Kidney (tissue), 14 donors: ENCODE data around the gene TNIP2. TPM values are rescaled to one million over a fixed set of nuclear protein-coding genes. Genes with fewer than 3 reads are reported as not detected.
A peak's percentile ranks its signal among the peaks of the same experiment; 100 is the strongest.

Source experiments
- DNase-seq, 5 donors: peaks; one replicate each; pipeline ENCODE4 v3.0.0-alpha.2; 2013 to 2020
- FAIRE-seq: peaks from 2 replicates; lab custom pipeline; 2012; peaks lifted over from hg19 to GRCh38; lab: Jason Lieb, UNC
- H3K27ac ChIP-seq, 2 donors: one replicate each; pipeline ENCODE4 v1.7.0; 2013; ENCODE audit warnings: low read depth in 2 of 2, low read length in 2 of 2, inconsistent platforms in 1 of 2
- H3K27me3 ChIP-seq: one replicate; pipeline ENCODE4 v1.7.1; 2013; ENCODE audit warnings: low read length, inconsistent platforms; ENCODE audit not compliant: control insufficient read depth, insufficient read depth
- H3K36me3 ChIP-seq, 3 donors: one replicate each; pipeline versions ENCODE4 v1.7.0 to v1.7.1; 2013; ENCODE audit warnings: low read length in 3 of 3, control low read depth in 1 of 3, inconsistent platforms in 1 of 3; ENCODE audit not compliant: insufficient read depth in 3 of 3, control insufficient read depth in 2 of 3
- H3K4me1 ChIP-seq, 3 donors: one replicate each; pipeline versions ENCODE4 v1.7.0 to v1.7.1; 2013; ENCODE audit warnings: low read length in 3 of 3, inconsistent platforms in 1 of 3, low read depth in 1 of 3; ENCODE audit not compliant: control insufficient read depth in 2 of 3, insufficient read depth in 2 of 3
- H3K4me3 ChIP-seq, 3 donors: one replicate each; pipeline versions ENCODE4 v1.7.0 to v1.8.1; 2013; ENCODE audit warnings: low read length in 3 of 3, control low read depth in 1 of 3, inconsistent platforms in 1 of 3
- H3K9ac ChIP-seq, 3 donors: one replicate each; pipeline versions ENCODE4 v1.7.0 to v1.7.1; 2013; ENCODE audit warnings: low read length in 3 of 3, control low read depth in 1 of 3, inconsistent platforms in 1 of 3
- H3K9me3 ChIP-seq, 3 donors: one replicate each; pipeline versions ENCODE4 v1.7.0 to v1.7.1; 2013; ENCODE audit warnings: low read length in 3 of 3, control low read depth in 1 of 3, inconsistent platforms in 1 of 3; ENCODE audit not compliant: control insufficient read depth in 2 of 3, insufficient read depth in 1 of 3
- CTCF ChIP-seq: IDR thresholded peaks from 3 replicates; pipeline ENCODE4 v1.5.1; 2012; ENCODE audit warnings: mild to moderate bottlenecking, moderate library complexity, borderline replicate concordance; ENCODE audit not compliant: insufficient read depth; ENCODE audit errors: extremely low read depth
- intact Hi-C: fragments of 100-400 bp; cut with DNase I; formaldehyde crosslinking; loops from one replicate; pipeline ENCODE4 v1.11.1; 2022
- polyA plus RNA-seq: library from polyadenylated mRNA; stranded (reverse); fragments of 350-450 nt; fragmentation: Illumina TruSeq; extraction: RNeasy Lipid Tissue Mini Kit (QIAGEN cat#74804); gene quantifications from one replicate; pipeline ENCODE4 v1.2.3, GENCODE V29; 2014; ENCODE audit warnings: low read depth, low replicate concordance; ENCODE audit not compliant: insufficient read depth
- total RNA-seq: library from RNA; stranded (reverse); fragmentation: NEBNext Ultra II Directional; extraction: Animal tissue kit (Norgen Biotek cat#: 25700); gene quantifications from one replicate; pipeline ENCODE4 v1.2.1, GENCODE V29; 2021
- donor health status: control.
- donor health status: control.
- donor health status: control.
- donor health status: control.
- donor health status: control.
- donor health status: DM: yes; HTN: yes; CAD: no.
- donor health status: Normal renal cell carcinoma (clear cell type).

TNIP2 gene
- total and polyA plus RNA-seq, 2 donors from 2014 or later = 43.1 to 44.4 TPM

- H3K27me3 ChIP-seq = no peaks in the 10 kb centered on the region
- H3K27ac ChIP-seq = no peak overlapping the region
- no peak overlapping the region for H3K9ac ChIP-seq
- no peaks in the 10 kb centered on the region for H3K4me1 ChIP-seq
- no peak overlapping the region for H3K4me3 ChIP-seq
- H3K36me3 ChIP-seq = no peaks in the 10 kb centered on the region
- no peak for DNase-seq
- no peaks in the 10 kb centered on the region for H3K9me3 ChIP-seq
- intact Hi-C loops = no loop called here
- FAIRE-seq = no peak
- TF ChIP-seq CTCF = no peak
Measured at GRCh38 chr4:2771264-2771663, 15.1 kb upstream of the TNIP2 start.

GRCh38 chr4:2768921-2769336 is 12.8 kb upstream of the TNIP2 start:
- Histone ChIP-seq H3K9ac (no peak overlapping the region), H3K4me3 (no peak overlapping the region), H3K36me3 (no peaks in the 10 kb centered on the region), H3K27me3 (no peaks in the 10 kb centered on the region), H3K9me3 (no peaks in the 10 kb centered on the region), H3K4me1 (no peaks in the 10 kb centered on the region), H3K27ac (no peak overlapping the region)
- intact Hi-C loops = loop anchor here (10.0 kb wide), 1 partner anchor 156 kb away; no protein-coding TSS in a partner anchor
- TF ChIP-seq CTCF = no peak
- DNase-seq (peak in 4 of 5 donors; percentile 53 to 77 (median 60)), FAIRE-seq (no peak)

GRCh38 chr4:2768124-2768523 is 12.0 kb upstream of the TNIP2 start:
- no peak for TF ChIP-seq CTCF
- Histone ChIP-seq H3K9ac (no peak overlapping the region), H3K4me1 (no peaks in the 10 kb centered on the region), H3K27me3 (no peaks in the 10 kb centered on the region), H3K36me3 (no peaks in the 10 kb centered on the region), H3K9me3 (no peaks in the 10 kb centered on the region), H3K27ac (no peak overlapping the region), H3K4me3 (no peak overlapping the region)
- no peak for FAIRE-seq
- intact Hi-C loops = loop anchor here (10.0 kb wide), 1 partner anchor 157 kb away; no protein-coding TSS in a partner anchor
- DNase-seq = no peak

GRCh38 chr4:2767705-2768074 is 11.6 kb upstream of the TNIP2 start:
- Histone ChIP-seq H3K36me3 (no peaks in the 10 kb centered on the region), H3K4me1 (no peaks in the 10 kb centered on the region), H3K9ac (no peak overlapping the region), H3K9me3 (no peaks in the 10 kb centered on the region), H3K27me3 (no peaks in the 10 kb centered on the region), H3K4me3 (no peak overlapping the region), H3K27ac (no peak overlapping the region)
- FAIRE-seq = no peak
- intact Hi-C loops = loop anchor here (10.0 kb wide), 1 partner anchor 157 kb away; no protein-coding TSS in a partner anchor
- TF ChIP-seq CTCF = no peak
- DNase-seq = no peak
